ENCODE results near the gene CPLANE2. TPM values are rescaled to one million over a fixed set of nuclear protein-coding genes. Genes with fewer than 3 reads are reported as not detected.
"Not testable (repeated sequence)": the region's sequence is repeated elsewhere in the genome, so short reads cannot be mapped to it uniquely, and the experiment has no call there.

CPLANE2 gene
- total RNA-seq, 2 experiments from 2014 or later = 2.6 to 3.2 TPM

GRCh38 chr1:16235347-16235746 is 1.6 kb downstream of the CPLANE2 start:
- ChIA-PET CTCF (interaction anchor here (1.9 to 3.4 kb wide), 2 partner anchors 9 to 18 kb away, joined by 5 to 16 read pairs; no protein-coding TSS in a partner anchor), POLR2A (interaction anchor here (1.2 kb wide), 1 partner anchor 28 kb away, joined by 4 read pairs; no protein-coding TSS in a partner anchor)

DNA sequence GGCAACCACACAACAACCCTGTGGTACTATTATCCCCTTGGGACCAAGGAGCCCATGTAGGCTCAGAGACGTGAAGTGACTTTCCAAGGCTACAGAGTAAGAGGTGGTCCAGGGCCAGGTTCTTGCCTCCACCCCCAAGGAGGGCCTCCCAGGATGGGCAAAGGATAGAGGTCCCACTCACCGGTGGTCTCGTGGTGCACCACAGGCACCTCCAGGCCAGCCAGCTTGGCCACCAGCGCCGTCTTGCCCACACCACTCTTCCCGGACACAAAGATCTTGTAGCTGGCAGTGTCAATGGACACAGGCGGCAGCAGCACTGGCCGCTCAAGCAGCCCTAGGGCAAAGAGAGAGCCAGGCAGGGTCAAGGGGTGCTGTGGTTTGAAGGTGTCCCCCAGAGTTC is 3.6 kb downstream of the CPLANE2 start:
- ChIA-PET CTCF (interaction anchor here (3.4 kb wide), 1 partner anchor 11 kb away, joined by 16 read pairs; no protein-coding TSS in a partner anchor), POLR2A (no interaction called here)

DNA sequence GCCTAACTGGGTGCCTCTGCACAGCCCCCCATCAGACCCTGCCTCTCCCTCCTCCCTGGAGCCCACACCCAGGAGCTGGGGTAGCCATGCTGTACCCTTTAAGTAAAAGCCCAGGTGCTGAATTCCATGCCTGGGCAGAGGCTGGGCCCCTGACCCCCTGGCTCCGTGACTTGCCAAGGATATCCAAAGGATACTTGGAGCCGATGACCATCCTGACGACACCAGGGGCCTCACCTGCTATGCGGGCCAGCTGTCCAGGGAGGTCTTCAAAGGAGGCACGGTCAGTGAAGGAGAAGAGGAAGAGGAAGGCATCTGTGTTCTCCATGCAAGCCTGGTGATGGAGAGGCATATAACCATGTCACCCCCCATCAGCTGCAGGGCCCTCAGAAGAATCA is 4.7 kb downstream of the CPLANE2 start:
- POLR2A ChIA-PET = no interaction called here

DNA sequence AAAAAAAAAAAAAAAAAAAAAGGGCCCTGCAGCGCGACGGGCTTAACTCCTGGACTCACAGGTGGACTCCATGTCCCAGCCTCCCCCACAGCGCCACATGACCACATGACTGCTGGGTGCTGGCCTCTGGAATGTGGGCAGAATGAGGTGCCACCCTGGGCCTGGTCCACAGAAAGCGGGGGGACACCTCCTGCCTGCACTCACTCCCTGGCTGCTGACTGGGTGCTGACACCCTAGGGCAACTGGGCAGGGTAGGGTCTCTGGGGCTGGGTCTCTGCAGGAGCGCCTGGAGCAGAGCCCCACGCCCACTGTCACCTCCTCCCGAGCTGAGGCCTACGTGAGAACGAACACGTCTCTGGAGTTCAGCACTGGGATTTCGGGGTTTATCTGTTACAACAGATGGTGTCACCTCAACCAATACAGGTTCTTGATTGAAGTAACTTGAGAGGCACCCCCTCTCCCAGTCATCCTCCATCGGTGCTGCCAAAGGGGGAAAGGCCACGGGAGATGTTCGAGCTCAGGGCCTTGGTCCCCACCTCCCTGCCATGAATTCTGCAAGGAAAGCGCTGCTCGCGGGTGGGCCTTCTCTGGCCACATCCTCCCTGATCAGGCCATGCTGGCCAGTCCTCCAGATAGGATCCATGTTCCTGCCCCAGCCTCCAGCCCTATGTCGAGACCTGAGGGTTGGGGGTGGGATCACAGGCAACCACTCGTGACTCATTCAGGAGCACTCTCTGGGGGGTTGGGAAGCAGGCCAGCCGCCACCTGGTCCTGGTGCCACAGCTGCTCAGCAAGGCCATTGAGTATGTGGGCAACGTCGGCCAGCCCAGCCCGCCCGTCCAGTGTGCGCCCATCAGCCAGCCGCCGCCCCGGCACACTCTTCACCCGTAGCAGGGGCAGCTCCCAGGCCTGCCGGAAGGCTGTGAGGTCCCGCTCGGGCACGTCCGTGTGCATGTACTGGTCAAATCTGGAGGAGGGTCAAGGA is 5.4 kb downstream of the CPLANE2 start:
- ChIA-PET POLR2A (no interaction called here), CTCF (no interaction called here)

More for the DNA sequence above, 4.7 kb downstream of the CPLANE2 start:
- CTCF ChIA-PET = no interaction called here

DNA sequence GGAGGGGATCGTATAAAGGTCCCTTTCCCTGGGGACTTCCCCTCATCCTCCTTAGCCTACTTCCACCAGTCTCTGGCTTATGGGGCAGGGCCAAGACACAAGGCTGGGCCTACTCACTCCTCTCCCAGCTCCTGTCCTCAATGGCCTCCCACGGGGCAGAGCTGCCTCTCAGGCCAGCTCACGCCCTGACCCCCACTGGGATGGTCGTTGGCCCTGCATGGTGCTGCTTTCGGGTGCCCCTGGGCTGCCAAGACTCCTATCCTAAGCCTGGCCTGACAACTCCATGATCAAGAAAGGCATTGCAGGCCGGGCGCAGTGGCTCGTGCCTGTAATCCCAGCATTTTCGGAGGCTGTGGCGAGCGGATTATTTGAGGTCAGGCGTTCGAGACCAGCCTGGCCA is 6.2 kb downstream of the CPLANE2 start:
- POLR2A ChIA-PET = no interaction called here

DNA sequence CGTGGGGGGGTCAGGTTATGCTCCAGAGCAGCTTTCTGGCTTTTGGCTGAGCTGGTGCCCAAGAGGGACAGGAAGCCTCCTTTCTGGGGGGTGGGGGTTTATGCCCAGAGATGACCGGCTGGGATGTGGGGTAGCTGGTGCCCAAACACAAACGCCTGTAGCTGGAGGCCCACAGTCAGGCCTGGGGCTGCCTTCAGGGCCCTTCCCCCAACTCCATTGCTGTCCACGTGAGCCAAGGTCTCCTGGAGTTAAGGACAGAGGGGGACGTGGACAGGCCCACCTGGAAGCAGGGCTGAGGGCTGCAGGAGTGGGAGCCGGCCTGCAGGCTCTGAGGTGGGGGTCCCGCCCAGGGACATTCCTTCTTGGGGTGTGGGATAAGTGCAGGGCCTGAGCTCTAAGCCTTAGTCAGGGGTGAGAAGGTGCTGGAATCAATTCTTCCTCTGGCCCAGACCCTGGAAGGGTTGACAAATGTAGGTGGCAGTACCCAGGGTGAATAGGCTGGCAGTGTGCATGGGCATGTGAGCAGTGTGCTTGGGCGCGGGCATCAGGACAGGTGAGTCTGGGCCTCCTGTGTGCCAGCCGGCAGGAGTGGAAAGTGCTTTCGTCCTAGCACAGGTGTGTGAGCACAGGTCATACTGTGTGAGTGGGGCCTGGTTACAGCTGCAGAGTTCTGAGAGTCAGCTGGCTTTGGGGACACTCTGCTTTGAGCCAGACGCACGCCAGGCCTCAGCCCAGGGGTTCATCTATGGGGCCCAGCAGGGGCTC is 6.8 kb downstream of the CPLANE2 start:
- CTCF ChIA-PET = interaction anchor here (0.8 kb wide), 1 partner anchor 8 kb away, joined by 3 read pairs; no protein-coding TSS in a partner anchor

More for the DNA sequence above, 6.2 kb downstream of the CPLANE2 start:
- CTCF ChIA-PET = no interaction called here

DNA sequence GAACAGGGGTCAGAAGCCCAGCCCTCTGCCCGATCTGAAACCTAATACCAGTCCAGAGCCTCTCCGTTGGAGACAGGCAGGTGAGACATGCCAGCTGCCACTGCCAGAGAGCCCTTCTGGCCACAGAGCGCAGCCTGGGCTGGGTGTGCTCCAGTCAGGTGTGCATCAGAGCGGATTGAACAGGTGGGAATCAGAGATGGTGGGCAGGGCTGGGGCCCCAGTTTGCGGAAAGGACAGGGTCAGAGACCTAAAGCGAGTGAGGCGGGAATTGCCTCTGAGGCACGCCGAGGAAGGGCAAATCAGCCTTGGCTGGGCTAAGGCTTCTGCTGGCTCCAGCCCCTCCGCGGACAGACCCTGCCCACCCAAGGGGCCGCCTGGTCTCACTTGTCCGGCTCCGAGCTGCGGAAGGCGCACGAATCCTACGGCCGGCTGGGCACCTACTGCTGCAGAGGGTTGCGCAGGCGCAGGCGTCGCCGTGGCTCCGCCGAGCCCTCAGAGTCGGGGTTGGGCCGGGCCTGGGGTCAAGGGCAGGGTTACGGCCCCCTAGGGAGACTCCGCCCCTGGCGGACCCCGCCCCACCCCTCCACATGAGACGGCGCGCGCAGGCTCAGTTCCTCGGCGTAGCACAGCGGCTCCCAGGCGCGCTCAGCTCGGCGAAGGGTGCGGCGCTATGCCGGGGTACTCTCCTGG is 10.3 kb downstream of the CPLANE2 start:
- CTCF ChIA-PET = no interaction called here
- POLR2A ChIA-PET = no interaction called here

More for the DNA sequence above, 6.8 kb downstream of the CPLANE2 start:
- POLR2A ChIA-PET = no interaction called here

GRCh38 chr1:16226129-16226489 is 10.9 kb downstream of the CPLANE2 start:
- POLR2A ChIA-PET = no interaction called here
- CTCF ChIA-PET = no interaction called here

- POLR2A ChIA-PET = no interaction called here
- CTCF ChIA-PET = no interaction called here
Observed at GRCh38 chr1:16224472-16224871, 12.5 kb downstream of the CPLANE2 start.

GRCh38 chr1:16222716-16223115 is 14.3 kb downstream of the CPLANE2 start:
- POLR2A ChIA-PET = not testable (repeated sequence)
- CTCF ChIA-PET = interaction anchor here (1.9 kb wide), 1 partner anchor 14 kb away, joined by 4 read pairs; the partner anchor contains the start of gene CPLANE2

DNA sequence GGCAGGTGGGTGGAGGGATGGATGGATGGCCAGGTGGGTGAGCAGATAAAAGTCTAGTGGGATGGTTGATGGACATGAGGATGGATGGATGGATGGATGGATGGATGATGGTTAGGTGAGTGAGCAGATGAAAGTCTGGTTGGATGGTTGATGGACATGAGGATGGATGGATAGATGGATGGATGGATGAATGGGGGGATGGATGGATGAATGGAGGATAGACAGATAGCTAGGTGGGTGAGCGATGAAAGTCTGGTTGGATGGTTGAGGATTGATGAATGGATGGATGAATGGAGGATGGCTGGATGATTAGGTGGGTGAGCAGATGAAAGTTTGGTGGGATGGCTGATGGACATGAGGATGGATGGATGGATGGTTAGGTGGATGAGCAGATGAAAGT is 15.5 kb downstream of the CPLANE2 start:
- ChIA-PET POLR2A (no interaction called here), CTCF (interaction anchor here (0.9 to 1.9 kb wide), 2 partner anchors 15 to 23 kb away, joined by 4 read pairs; partner anchors contain the start of gene CPLANE2)

DNA sequence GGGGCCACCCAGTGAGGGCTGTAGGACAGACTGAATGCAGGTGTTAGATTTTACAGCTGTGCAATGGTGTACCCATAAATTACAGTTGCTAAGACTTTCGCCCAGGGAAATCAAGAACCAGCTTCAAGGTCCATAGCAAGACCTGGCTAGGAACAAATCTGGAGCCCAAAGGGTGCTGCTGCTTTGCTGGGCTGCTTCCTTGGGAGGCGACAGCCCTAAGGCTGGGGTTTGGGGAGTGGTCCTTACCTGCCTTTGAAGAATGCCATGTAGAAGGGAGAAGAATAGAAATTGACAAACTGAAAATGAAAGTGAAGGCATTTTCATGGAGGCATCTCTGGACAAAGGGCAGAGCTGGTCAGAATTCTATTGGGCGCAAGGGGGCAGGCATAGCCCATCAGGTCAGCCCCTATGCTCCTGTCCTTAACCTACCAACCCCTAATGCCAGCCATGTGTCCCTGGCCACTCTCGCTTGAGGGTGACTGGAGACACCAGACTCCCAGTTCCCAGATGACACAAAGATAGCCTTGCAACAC is 16.9 kb downstream of the CPLANE2 start:
- POLR2A ChIA-PET = no interaction called here

DNA sequence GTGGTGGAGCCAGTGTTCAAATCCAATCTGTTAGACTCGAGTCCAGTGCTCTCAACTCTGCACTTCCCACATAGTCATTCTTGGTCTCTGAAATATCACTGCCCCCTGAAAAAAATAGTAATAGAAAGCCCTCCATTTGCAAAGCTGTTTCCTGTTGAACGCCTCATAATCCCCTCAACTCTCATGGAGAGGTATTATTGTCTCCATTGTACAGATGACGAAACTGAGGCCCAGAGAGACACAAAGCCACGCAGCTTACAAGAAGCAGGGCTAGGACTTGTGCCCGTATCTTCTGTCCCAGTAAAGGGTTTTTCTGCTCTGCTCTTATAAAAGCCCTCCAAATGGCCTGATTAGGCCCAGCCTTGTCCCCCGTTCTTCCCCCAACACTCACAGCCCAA is 18.3 kb downstream of the CPLANE2 start:
- ChIA-PET CTCF (interaction anchor here (0.6 kb wide), 1 partner anchor 536 kb away, joined by 3 read pairs; no protein-coding TSS in a partner anchor), POLR2A (no interaction called here)

More for the DNA sequence above, 16.9 kb downstream of the CPLANE2 start:
- CTCF ChIA-PET = no interaction called here

GRCh38 chr1:16218014-16218673 is 18.8 kb downstream of the CPLANE2 start:
- CTCF ChIA-PET = interaction anchor here (1.3 kb wide), 1 partner anchor 17 kb away, joined by 5 read pairs; no protein-coding TSS in a partner anchor
- POLR2A ChIA-PET = interaction anchor here (2.3 kb wide), 1 partner anchor 11 kb away, joined by 10 read pairs; no protein-coding TSS in a partner anchor

GRCh38 chr1:16217061-16217785 is 19.8 kb downstream of the CPLANE2 start:
- ChIA-PET CTCF (interaction anchor here (0.6 to 1.4 kb wide), 5 partner anchors 10 to 79 kb away, joined by 3 to 5 read pairs (median 3); no protein-coding TSS in a partner anchor), POLR2A (interaction anchor here (0.7 to 2.3 kb wide), 2 partner anchors 10 to 296 kb away, joined by 3 to 10 read pairs; no protein-coding TSS in a partner anchor)

GRCh38 chr1:16215882-16216753 is 20.9 kb downstream of the CPLANE2 start:
- ChIA-PET POLR2A (interaction anchor here (1.0 to 2.3 kb wide), 2 partner anchors 9 to 140 kb away, joined by 3 to 10 read pairs; no protein-coding TSS in a partner anchor), CTCF (interaction anchor here (0.6 to 1.4 kb wide), 2 partner anchors 26 to 80 kb away, joined by 3 to 4 read pairs; no protein-coding TSS in a partner anchor)

- POLR2A ChIA-PET, CTCF ChIA-PET: not testable (repeated sequence)
Observed at GRCh38 chr1:16215240-16215639, 21.7 kb downstream of the CPLANE2 start.
